Mammary epithelial cell (primary cell): Measurements from ENCODE around the gene TTPAL.

Experiments
- EZH2 ChIP-seq: IDR thresholded peaks from 2 replicates; pipeline ENCODE4 v1.6.1; 2012; ENCODE audit warnings: low read length, inconsistent platforms, borderline replicate concordance
- TF ChIP-seq, protein P1 (sequence below), 2 donors: IDR thresholded peaks in 1 of 2; conservative IDR thresholded peaks in 1 of 2; 2 replicates each; pipeline ENCODE4 v1.5.1; 2011 to 2012; ENCODE audit warnings: inconsistent platforms in 2 of 2, low read length in 2 of 2, mild to moderate bottlenecking in 2 of 2, control low read depth in 1 of 2, low read depth in 1 of 2; ENCODE audit not compliant: insufficient read depth in 1 of 2; ENCODE audit errors: extremely low read depth in 1 of 2

GRCh38 chr20:44435630-44436335, 39.9 kb upstream of the TTPAL start:
- TF ChIP-seq, protein P1, sequence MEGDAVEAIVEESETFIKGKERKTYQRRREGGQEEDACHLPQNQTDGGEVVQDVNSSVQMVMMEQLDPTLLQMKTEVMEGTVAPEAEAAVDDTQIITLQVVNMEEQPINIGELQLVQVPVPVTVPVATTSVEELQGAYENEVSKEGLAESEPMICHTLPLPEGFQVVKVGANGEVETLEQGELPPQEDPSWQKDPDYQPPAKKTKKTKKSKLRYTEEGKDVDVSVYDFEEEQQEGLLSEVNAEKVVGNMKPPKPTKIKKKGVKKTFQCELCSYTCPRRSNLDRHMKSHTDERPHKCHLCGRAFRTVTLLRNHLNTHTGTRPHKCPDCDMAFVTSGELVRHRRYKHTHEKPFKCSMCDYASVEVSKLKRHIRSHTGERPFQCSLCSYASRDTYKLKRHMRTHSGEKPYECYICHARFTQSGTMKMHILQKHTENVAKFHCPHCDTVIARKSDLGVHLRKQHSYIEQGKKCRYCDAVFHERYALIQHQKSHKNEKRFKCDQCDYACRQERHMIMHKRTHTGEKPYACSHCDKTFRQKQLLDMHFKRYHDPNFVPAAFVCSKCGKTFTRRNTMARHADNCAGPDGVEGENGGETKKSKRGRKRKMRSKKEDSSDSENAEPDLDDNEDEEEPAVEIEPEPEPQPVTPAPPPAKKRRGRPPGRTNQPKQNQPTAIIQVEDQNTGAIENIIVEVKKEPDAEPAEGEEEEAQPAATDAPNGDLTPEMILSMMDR (conservative IDR thresholded peaks at IDR 0.05 in 1 of 2, IDR thresholded peaks at IDR 0.05 in 1 of 2; ENCODE audit: extremely low read depth in 1 of 2, insufficient read depth in 1 of 2, low read depth in 1 of 2, low read length in 2 of 2): no peak
- no peak for TF ChIP-seq EZH2
